ENCODE measurements around the gene ITPKC.

The ITPKC gene

GRCh38 chr19:40673397-40673796 lies 43.5 kb upstream of the ITPKC start:
- no peak for DNase-seq (ENCODE audit: low read depth)
- TF ChIP-seq, protein P1, sequence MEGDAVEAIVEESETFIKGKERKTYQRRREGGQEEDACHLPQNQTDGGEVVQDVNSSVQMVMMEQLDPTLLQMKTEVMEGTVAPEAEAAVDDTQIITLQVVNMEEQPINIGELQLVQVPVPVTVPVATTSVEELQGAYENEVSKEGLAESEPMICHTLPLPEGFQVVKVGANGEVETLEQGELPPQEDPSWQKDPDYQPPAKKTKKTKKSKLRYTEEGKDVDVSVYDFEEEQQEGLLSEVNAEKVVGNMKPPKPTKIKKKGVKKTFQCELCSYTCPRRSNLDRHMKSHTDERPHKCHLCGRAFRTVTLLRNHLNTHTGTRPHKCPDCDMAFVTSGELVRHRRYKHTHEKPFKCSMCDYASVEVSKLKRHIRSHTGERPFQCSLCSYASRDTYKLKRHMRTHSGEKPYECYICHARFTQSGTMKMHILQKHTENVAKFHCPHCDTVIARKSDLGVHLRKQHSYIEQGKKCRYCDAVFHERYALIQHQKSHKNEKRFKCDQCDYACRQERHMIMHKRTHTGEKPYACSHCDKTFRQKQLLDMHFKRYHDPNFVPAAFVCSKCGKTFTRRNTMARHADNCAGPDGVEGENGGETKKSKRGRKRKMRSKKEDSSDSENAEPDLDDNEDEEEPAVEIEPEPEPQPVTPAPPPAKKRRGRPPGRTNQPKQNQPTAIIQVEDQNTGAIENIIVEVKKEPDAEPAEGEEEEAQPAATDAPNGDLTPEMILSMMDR (IDR thresholded peaks at IDR 0.05; ENCODE audit: insufficient read depth, low read depth, low read length, missing control alignments) = no peak
- no peak overlapping the region for H3K4me3 ChIP-seq (ENCODE audit: low read length)

DNA sequence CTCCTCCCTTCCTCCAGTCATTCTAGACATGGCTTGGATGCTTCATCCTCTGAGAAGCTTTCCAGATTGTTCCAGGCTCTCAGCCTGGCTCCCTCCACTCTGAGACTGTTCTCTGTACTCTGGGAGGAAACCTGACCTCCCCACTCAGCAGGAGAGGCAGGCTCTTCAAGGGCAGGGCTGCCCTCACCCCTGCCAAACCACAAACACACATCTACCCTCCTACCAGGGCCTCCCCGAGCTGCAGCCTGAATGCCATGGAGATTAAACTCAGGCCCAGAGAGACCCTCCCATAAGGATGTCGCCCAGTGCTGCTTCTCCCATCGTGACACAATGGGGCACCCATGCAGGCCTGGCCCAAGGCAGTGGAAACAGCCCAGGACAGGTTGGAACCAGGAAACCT lies 42.6 kb upstream of the ITPKC start:
- H3K4me3 ChIP-seq (ENCODE audit: low read length) = no peak overlapping the region
- DNase-seq (ENCODE audit: low read depth) = no peak
- TF ChIP-seq, protein P1 (IDR thresholded peaks at IDR 0.05; ENCODE audit: insufficient read depth, low read depth, low read length, missing control alignments) = no peak

DNA sequence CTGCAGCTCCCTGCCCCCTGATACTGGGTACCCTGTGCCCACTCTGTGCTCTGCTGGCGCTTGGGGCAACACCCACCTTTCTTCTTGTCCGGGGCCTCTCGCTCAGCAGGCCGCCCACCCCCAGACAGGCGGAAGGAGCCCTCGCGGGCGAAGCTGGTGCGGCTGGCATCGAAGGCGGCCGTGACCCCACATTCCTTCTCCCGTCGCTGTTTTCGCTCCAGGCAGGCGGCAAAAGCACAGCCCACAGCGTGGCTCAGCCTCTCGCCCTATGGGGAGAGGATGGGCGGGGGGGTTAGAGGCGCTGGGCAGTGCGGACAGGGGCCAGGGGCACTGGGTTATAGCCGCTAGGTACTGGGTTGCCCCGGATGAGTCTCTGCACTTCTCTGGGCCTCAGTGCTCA lies 39.8 kb upstream of the ITPKC start:
- TF ChIP-seq, protein P1 (IDR thresholded peaks at IDR 0.05; ENCODE audit: insufficient read depth, low read depth, low read length, missing control alignments) = no peak
- DNase-seq (ENCODE audit: low read depth) = no peak
- no peak overlapping the region for H3K4me3 ChIP-seq (ENCODE audit: low read length)

DNA sequence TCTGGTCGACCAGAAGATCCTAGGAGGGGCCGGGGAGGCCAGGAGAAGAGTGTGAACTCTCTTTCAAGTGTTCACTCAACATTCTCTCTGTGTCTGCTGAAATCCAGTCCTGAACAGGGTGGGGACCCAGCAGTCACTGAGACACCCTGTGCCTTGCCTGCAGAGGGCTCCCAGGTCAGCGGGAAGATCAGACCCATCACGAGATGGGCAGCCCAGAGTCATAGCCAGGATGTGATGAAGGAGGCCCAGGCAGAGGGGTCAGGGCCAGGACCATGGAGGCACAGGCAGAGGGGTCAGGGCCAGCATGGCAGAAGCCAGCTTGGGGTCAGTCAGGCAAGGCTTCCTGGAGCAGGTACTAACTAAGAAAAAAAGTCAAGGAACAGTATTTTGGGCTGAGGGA lies 35.9 kb upstream of the ITPKC start:
- no peak for DNase-seq (ENCODE audit: low read depth)
- H3K4me3 ChIP-seq (ENCODE audit: low read length) = no peak overlapping the region
- TF ChIP-seq, protein P1 (IDR thresholded peaks at IDR 0.05; ENCODE audit: insufficient read depth, low read depth, low read length, missing control alignments) = no peak

DNA sequence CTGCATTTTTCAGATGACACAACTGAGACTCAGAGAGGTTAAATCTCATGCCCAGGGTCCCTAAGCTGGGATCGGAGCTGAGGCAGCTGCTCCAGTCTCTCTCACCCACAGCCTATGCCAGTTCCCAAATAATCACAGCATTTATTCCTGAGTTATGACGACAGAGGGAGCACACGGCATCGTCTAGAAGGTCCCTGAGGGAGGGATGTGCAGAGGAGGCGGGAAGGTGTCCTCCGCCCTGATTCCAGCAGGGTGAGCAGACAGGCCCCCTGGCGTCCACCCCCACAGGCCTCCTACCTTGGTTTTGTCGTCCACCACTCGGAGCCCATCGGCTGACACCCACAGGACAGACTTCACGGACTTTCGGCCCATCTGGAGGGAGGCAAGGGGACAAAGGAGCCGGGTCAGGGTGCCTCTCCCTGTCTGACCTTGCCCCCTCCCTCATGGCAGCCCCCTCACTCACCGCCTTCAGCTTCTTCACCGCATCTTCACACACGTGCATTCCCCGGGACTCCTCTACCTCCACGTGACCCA lies 34.4 kb upstream of the ITPKC start:
- H3K4me3 ChIP-seq (ENCODE audit: low read length) = no peak overlapping the region
- no peak for DNase-seq (ENCODE audit: low read depth)

DNA sequence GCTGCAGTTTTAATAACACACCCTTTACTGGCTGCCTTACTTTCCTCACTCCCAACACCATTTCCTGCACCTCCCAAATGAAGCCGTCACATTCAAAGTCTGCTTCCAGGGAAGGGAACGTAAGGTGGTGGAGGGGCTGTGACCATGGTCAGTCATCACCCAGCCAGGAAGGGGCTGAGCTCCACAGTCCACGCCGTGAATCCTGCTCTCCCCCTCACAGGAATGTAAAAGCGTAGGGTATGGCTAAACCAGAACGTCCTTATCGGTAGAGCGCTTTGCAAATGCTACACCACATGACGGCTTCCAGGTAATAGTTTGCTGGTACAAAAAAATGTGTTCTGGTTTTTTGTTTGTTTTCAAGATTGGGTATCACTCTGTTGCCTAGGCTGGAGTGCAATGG lies 33.5 kb upstream of the ITPKC start:
- TF ChIP-seq, protein P1 (IDR thresholded peaks at IDR 0.05; ENCODE audit: insufficient read depth, low read depth, low read length, missing control alignments) = no peak
- H3K4me3 ChIP-seq (ENCODE audit: low read length) = no peak overlapping the region
- no peak for DNase-seq (ENCODE audit: low read depth)

More for the DNA sequence above, 34.4 kb upstream of the ITPKC start:
- TF ChIP-seq, protein P1 (IDR thresholded peaks at IDR 0.05; ENCODE audit: insufficient read depth, low read depth, low read length, missing control alignments) = no peak

DNA sequence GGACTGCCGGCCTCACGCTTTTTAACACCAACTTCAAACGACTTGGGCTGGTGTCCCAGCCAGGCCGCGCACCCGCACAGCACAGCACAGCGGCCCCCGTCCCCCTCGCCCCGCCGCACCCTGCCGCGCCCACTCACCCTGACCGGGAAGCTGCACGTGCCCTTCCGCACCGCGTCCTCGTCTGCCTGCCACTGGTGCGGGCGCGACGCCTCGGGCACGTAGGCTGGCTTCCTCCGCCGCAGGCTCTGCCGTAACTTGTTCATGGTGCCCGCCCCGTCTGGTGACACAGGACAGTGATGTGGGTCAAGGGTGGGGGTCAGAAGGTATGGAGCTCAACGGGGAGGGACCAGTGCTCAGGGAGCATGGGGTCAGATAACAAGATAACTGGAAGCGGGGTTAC lies 32.6 kb upstream of the ITPKC start:
- DNase-seq (ENCODE audit: low read depth) = no peak
- H3K4me3 ChIP-seq (ENCODE audit: low read length) = no peak overlapping the region
- TF ChIP-seq, protein P1 (IDR thresholded peaks at IDR 0.05; ENCODE audit: insufficient read depth, low read depth, low read length, missing control alignments) = no peak

Measured in epithelial cell of esophagus (primary cell).